GOT3 (cell line): Measurements from ENCODE around the gene STX10.

ENCODE experiments used
- DNase-seq: peaks from one replicate; lab custom pipeline; 2025; ENCODE audit warnings: mixed read lengths; lab: John Stamatoyannopoulos, UW

Gene STX10

DNA sequence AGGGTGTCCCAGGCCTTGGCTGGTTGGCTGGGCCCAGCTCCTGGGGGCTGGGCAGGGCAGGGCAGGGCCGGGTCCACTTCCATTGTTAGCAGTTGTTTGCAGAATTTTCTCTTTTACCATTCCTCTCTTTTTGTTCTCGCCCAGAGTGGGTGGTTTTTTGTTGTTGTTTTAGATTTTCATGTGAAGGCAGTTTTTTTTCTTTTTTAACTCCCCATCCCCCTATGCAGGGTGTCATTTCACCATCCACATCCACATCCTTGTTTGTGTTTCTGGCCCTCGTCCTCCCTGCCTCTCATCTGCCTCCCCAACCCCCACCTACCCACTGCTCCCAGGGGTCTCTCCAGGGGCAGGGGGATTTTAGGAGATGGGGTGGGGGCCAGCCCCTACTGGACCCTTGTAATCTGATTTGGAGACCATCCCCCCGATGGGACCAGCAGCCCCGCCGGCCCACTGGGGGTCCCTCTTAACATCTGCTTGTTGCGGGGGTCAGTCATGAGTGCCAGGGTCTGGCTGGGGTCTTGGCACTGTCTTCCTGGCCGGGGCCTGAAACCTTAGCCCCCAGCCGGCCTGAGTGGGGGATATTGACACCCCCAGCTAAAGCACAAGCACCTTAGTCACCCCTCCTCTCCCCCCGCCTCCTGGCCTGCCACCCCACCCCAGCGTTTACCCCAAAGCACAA lies 10.4 kb downstream of the STX10 start:
- no peak for DNase-seq

DNA sequence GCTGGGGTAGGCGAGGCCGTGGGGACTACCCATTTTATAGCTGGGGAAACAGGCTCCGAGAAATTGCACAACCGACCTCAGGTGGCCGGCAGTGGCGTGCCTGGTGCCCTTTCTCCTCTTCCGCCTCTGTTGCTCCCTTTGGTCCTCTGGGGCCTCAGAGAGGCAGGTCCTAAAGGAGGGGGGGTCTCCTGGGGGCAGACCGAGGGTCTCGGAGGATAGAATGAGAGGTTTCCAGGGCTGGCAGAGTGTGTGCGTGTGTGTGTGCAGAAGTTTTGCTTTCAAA lies 11.3 kb downstream of the STX10 start:
- DNase-seq, result no peak

DNA sequence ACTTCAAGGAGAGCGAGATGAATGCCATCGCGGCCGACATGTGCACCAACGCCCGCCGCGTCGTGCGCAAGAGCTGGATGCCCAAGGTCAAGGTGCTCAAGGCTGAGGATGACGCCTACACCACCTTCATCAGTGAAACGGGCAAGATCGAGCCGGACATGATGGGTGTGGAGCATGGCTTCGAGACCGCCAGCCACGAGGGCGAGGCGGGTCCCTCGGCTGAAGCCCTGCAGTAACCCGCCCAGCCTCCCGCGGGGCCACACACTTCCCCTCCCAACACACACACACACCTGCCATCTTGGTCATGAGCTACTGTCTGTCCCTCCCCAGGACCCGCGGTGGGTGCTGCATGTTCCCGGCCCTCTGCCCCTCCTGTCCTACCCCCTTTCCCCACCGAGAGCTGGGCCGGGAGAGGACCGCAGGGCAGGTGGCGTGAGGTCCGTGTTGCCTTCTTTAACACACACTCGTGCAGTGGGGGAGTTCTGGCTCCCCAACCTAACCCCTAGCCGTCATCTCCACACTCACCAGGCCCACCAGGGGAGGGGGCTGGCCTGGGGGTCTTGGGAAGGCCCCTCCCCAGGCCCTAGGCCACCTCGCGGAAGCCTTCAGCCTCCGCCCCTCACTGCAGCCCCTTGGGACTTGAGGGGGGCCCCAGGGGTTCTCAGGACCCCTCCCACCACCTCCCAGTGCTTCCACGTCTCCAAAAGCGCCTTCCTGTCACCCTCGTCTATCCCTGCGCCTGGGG lies 11.8 kb downstream of the STX10 start:
- DNase-seq, result no peak

DNA sequence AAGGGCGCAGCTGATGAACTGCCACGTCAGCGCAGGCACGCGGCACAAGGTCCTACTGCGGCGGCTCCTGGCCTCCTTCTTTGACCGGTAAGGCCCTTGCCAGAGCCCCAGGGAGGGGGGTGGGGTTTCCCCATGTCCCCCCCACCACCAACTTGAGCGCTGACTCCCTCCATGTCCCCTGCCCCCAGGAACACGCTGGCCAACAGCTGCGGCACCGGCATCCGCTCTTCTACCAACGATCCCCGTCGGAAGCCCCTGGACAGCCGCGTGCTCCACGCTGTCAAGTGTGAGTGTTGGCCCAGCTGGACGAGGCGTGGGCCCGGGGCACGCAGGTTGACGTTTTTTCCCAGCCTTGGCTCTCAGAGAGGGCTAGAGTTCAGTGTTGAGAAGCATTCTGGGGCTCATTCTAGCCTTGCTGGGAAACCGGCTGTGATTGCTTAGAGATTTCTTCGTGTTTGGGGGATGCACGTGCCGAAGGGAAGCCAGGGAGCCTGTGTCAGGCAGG lies 12.8 kb downstream of the STX10 start:
- no peak for DNase-seq

GRCh38 chr19:13135068-13136062 lies 14.8 kb downstream of the STX10 start:
- DNase-seq, result no peak

- DNase-seq, result no peak
Observed at GRCh38 chr19:13134626-13135025, 15.5 kb downstream of the STX10 start.

GRCh38 chr19:13133241-13133870 lies 16.8 kb downstream of the STX10 start:
- DNase-seq, result no peak

DNA sequence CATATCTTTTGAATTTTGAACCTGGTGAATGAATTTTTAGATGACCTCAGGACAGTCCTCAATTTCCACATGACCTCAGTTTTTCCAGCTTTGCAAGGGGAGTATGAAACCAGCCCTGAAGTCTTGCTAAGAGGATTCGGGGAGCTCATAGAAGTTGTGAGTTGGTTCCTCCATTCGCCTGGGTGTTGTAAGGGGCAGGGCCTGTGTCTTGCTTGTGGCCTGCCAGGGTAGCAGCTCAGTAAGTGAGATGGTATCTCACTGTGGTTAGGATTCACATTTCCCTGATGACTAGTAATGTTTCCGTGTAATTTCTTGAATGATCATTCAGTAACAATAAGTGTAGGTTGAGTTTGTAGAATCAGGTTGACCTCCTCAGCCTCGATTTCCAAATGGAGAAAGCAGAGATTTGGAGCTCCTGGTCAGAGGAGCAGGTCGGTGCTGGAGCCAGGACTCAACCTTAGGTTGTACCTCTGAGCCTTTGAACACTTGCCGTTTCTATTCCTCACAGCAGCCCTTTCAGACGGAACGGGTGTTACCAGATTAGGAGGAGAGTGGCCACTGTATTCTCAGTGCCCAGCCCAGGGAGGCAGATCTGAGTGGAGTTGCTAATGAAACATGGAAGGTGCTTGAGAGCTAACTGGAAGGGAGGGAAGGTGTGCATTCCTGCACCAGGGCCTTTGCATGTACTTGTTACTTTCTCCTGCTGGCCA lies 17.5 kb downstream of the STX10 start:
- DNase-seq, result peak; percentile 19

DNA sequence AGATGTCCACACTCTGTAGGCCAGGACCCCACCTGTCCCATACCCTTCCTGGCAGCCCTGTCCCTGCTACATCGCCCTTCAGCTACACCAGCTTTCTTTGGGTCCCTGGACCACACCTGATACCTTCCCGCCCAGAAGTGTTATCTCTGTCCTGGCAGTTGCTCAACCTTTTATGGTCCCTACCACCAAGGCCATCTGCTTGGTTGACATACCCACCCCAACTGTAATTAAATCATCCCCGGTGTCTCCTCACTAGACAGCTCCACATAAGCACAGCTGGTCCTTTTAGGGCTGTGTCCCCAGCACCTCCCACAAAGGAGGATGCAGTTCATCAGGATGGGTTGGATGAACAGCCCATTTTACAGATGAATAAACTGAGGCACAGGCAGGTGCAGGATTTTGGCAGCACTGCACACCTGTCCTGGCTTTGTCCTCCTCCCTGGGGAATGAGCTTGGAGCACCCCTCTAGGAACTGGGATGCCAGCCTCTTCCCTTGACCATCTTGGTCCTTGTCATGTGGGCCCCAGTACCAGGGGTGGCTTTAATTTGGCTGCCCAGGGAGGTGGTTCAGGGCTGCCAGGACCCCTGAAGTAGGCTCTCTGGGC lies 19.2 kb downstream of the STX10 start:
- no peak for DNase-seq

DNA sequence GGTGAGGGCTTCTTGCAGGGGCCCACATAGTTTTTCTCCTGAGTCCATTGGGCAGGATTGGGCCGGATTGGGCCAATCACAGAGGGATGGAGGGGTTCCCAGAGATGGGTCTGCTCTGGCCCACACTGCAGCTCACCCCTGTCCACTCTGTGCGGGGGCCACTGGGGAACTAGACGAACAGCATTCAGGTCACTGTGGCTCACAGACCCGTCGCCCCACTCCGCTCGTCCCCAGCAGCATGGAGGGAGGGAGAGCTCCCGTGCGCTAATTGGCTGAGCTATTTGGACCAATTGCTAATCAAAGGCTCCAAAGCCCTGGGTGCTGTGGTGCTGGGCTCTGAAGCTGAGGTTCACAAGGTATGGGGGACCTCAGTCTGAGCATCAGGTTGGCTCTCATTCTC lies 20.8 kb downstream of the STX10 start:
- DNase-seq, result no peak

DNA sequence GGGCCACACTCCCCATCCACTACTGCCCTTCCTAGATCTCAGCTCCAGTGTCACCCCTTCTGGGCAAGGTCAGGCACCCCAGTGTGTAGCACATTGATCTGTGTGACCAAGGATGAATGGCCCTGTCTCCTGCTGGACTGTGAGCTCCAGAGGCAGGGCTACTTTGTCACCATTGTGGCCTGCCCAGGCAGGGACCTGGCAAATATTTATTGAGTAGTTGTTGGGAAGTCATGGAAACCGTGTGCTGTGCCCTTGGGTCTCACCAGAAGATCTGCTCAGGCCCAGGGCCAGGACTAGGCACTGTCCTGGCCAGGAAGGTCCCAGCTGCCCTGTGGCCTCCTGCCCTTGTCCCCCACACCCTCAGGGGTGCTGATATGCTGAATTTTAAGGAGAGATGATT lies 21.6 kb downstream of the STX10 start:
- no peak for DNase-seq

DNA sequence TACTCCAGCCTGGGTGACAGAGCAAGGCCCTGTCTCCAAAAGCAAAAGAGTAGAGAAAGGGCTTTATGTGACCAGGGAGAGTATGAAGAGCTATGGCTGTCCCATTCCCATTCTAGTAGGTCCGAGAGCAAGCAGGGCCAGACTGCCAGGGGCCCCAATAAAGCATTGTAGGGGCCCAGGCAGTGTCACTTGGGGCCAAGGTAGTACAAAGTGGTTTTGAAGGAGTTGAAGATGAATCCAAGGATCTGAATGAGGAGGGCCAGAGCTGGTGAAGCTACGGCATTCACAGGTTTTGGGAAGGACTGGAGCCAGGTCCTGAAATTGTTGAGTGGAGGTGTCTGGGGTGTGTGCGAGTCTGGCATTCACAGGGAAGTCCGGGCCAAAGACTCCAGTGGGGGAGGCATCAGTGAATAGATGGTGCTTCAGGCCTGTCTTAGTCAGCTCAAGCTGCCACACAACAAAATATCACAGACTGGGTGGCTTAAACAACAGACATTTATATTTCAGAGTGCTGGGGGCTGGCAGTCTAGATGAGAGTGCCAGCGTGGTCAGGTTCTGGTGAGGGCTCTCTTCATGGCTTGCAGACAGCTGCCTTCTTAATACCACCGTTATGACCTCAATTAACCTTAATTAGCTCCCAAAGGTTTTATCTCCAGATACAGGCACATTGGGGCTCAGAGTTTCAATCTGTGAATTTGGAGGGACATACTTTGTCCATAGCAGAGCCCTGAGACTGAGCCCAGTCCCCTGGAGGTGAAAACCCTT lies 22.2 kb downstream of the STX10 start:
- DNase-seq, result no peak

DNA sequence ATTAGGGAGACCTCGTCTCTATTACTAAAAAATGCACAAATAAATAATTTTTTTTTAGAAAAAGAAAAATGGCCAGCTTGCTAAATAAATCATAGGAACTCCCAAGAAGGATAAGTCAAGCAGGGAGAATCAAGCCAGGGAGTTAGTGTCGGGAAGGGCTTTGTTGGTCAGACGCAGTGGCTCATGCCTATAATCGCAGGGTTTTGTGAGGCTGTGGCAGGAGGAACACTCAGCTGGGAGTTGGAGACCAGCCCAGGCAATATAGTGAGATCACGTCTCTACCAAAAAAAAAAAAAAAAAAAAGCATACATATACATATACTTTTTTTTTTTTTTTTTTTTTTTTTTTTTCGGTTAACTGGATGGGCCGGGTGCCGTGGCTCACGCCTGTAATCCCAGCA lies 23.1 kb downstream of the STX10 start:
- no peak for DNase-seq

GRCh38 chr19:13122980-13123957 lies 26.9 kb downstream of the STX10 start:
- DNase-seq, result no peak

DNA sequence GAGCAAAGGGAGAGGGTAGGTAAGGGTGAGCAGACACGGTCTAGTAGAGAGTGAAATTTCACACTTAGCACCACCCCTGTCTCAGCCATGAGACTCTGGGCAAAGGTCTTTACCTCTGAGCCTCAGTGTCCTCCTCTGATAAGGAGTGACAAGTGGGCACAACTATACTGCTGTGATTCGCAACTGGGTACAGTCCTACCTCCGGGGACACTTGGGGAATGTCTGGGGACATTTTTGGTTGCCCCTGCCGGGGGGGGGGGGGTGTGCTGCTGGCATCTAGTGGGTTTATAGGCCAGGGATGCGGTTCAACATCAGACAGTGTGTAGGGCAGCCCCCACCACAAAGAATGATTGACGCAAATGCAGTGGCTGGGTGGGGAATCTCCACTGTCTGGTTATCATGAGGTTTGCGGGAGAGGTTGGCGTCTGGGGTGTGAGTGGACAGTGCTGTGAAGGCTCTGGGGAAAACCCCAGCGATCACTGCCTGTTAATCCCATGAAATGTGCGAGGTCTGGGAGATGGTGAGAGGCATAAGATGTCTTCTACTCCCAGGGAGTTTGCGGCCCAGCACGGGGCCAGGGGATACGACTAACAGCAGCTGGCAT lies 27.8 kb downstream of the STX10 start:
- no peak for DNase-seq

GRCh38 chr19:13121551-13122274 lies 28.5 kb downstream of the STX10 start:
- DNase-seq, result no peak

GRCh38 chr19:13120817-13121216 lies 29.4 kb downstream of the STX10 start:
- DNase-seq, result no peak

DNA sequence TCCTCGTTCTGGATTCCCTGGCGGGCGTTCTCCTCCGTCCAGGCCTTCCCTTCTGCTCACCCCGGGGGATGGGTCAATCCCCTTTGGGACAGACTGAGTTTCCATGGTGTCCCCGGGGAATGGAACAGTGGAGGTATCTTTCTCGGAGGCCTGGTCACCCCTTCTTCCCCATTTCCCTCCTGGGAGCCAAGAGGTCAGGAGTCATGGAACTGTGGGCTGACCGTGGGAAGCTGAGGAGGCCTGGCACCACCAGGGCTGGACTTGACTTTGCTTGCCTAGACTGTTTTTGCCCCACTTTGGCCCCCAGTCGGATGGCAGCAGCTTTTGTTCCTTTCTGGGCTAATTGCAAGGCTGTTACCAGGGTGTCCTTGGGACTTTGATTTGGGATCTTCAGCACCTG lies 30.1 kb downstream of the STX10 start:
- DNase-seq, result no peak
